GM19468 (cell line): Measurements from ENCODE around the gene ADAMTS1.

Source experiments
- ATAC-seq: cut with Tn5 transposase; IDR thresholded peaks from one replicate; pipeline ENCODE4 v1.9.1; 2021; ENCODE audit warnings: mild to moderate bottlenecking, moderate library complexity, moderate number of reproducible peaks; ENCODE audit not compliant: unreplicated experiment; ENCODE audit errors: extremely low read depth

ADAMTS1 gene

DNA sequence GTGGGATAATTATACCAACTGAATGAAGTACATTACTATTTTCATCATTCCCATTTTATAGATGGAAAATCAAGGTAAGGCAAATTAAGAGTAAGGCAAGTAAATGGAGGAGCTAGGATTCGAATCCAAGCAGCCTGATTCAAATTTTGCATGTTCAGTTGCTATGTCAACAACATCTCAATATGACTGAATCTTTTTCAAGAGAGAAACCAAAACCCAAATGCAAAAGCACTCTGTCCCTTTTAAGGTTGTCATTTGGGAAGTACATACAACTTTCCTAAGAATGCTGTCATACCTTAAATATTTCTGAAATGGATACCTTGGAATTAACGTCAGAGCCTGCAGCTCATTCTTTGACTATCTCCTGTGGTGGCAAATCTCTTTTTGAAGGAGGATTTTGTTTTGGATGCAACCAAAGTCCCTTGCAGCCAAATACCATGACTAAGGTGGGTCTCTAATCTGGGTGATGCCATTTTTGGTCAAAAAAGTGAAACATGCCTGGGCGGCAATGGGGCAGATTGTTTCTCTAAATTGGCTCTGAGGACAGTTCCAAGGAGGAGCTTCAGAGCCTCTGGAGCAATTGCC, 25.4 kb downstream of the ADAMTS1 start:
- ATAC-seq = no peak

GRCh38 chr21:26818906-26819305, 26.3 kb downstream of the ADAMTS1 start:
- ATAC-seq = no peak

DNA sequence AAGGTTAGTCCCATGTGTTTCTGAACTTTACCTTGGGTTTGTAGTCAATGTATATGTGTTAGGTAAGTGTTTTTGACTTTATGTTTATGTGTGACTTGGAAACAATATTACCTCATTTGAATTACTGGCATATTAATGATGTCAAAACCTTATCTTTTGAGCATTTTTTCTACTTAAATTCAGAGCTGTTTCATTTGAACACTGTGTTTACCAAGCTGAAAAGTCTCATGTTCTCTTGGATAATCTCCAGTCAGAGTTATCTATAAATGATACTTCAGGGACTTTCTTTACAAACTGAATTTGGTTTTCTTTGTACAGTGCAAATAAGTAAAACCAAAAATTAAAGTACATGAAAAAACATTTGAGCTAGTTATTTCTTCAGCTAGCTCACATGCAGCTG, 30.0 kb downstream of the ADAMTS1 start:
- ATAC-seq = no peak

GRCh38 chr21:26814386-26814785, 30.8 kb downstream of the ADAMTS1 start:
- ATAC-seq = no peak

DNA sequence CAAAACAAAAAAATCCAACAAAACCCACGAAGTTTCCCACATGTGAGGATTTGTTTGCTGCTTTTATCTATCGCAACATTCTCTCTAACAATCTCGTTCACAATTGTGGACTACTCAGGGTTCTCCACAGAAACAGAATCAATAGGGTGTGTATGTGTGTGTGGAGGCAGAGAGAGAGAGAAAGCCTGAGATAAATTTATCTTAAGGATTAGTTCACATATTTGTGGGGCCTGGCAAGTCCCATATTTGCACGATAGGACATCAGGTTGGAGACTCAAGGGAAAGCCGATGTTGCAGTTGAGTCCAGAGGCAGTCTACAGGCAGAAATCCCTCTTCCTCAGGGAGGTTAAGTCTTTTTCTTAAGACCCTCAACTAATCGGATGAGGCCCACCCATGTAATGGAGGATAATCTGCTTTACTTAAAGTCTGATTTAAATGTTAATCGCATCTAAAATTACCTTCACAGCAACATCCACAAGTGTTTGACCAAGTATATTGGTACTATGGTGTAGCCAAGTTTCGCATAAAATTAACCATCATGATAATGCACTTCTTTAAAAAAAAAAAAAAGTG, 31.7 kb downstream of the ADAMTS1 start:
- no peak for ATAC-seq

DNA sequence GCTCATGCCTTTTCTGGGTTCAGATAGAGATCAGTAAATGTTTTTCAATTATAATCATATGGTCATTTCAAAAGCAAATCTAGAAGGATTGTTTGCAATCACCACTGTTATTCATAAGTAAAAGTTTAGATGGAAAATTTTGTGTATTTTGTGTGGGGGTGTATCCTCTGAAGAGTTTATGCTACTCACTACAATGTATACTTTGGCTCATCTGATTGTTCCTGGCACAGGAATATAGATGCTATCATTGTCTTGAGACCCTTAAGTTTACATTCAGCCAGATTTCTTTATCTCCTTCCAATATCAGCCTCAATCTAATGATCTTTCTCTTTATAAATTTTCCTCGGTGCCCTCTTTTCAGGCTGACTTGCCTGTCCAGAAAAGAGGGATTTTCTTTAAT, 33.0 kb downstream of the ADAMTS1 start:
- ATAC-seq = no peak

DNA sequence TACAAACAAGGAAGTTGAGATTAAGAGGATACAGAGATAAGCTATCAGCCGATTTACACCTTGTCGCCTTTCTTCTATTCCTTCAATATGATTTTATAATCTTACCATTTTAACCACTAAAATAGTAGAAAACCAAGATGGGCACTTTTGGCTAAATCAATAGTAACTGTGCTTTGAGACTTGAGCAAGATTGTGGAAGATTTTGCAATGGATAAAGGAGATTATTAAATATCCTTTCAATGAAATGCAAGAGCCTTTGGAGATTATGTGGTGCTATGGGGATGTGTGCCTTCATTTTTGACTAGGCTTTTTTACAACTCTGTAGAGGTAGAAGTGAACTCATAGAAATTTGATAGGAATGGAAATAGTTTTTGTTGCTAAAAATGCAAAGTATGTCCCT, 33.7 kb downstream of the ADAMTS1 start:
- no peak for ATAC-seq

DNA sequence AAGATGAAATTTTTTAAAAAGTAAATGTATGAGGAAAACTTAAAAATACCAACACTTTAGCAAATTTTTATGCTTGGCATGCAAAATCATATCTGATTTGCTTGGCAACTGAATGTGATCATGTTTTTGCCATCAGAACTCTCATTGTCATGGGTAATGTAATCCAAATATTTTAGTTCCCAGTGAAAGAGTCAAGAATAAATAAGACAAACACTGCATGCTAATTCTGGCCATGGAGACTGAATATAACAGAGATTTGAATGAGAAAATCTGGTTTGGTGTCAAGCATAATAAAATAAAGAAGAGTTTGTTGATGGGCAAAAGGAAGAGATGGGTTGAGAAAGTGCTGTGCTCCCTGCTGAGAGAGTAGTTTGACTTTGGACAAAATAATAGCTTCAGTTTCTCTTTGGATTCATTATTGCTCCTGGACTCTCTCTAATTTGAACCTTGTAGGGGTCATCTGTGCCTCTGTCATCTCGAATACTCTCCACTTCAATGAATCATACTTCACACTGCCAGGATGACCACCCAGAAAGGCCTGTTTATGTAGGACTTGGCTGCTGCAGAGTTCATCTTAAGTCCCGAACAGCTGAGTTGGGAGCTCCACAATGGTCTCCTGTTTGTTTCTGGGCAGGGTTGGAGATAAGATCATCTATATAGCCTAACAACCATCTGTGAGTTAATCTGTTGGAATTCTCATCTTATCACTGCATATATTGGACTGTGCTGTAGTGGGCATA, 34.4 kb downstream of the ADAMTS1 start:
- no peak for ATAC-seq

DNA sequence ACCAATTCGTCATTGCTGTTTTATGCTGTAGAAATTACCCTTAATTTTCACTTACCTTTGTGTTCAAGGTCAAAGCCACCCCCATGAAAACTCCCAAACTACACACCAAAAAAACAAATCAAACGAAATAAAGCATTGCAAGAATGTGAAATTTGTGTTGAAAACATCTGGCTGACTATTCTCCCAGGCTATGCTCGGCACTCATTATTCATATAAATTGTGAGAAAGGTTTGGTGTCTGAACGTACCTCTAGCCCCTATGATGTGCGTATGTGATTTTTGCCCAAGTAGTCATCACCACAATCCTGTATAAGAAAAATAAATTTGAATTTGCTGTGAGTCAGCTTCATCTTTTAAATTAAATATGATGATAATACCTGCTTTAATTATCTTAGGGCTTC, 34.9 kb downstream of the ADAMTS1 start:
- no peak for ATAC-seq

GRCh38 chr21:26809745-26810144, 35.5 kb downstream of the ADAMTS1 start:
- ATAC-seq = no peak

DNA sequence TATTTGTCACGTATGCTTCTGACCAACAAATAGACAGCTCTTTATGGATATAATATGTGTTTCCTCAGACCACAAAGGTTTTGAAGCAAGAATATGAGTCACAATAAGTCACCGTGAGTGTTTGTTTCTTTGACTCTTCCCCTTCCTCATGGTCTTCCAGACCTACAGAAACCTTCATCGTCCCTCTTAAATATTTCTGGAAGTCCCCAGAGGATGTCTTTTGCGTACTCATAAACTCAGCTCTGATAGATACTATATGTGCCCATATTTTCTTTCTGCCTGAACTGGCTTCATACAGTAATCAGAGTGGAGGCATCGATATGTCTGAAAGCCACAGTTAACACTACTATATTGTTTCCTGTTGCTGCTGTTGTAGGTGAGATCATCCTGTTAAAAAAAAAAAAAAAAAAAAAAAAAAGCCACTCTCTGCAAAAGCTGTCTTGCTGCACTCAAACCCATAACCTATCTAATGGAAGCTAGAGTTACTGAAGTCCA, 38.4 kb downstream of the ADAMTS1 start:
- no peak for ATAC-seq

- no peak for ATAC-seq
Observed at GRCh38 chr21:26804895-26805609, 40.2 kb downstream of the ADAMTS1 start.

GRCh38 chr21:26801498-26801897, 43.7 kb downstream of the ADAMTS1 start:
- no peak for ATAC-seq

GRCh38 chr21:26800970-26801431, 44.2 kb downstream of the ADAMTS1 start:
- no peak for ATAC-seq

GRCh38 chr21:26800455-26800854, 44.8 kb downstream of the ADAMTS1 start:
- no peak for ATAC-seq

- no peak for ATAC-seq
Observed at GRCh38 chr21:26800001-26800400, 45.2 kb downstream of the ADAMTS1 start.

DNA sequence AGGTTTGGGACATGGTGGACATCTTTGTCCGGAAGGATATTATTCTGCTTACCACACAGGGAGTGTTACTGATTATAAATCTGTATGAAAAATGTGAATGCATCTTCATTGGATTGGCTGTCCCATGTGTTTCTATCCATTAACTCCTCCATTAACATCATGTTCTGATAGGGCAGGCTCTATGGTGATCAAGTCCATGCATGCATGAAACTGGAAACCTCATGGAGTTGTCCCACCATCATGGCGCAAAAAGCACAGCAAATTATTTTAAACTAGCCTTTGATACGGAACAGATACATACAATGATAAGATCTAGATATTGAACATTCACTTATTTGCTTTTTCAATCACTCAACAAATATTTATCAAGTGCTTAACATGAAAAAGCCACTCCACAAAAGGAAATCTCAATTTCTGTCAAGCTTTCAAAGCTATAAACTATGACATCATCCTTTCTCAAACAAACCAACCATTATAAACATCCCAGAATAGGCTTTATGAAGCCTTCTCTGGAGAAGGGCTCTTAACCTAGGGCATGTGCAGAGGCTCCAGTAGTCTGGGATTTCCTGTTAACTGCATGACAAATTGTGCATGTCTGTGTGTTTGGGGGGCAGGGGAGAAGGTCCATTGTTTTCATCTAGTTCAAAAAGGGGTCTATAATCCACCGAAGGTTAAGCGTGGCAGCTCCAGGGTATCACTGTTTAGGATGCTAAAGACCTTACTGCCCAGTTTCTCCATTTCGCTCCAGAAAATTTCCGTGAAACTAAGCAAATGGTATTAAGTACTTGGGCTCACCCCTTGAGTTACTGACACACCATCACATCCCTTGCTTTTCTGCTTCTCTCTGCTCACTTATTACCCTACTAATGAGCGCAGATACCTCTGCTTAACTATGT, 46.1 kb downstream of the ADAMTS1 start:
- ATAC-seq = no peak

DNA sequence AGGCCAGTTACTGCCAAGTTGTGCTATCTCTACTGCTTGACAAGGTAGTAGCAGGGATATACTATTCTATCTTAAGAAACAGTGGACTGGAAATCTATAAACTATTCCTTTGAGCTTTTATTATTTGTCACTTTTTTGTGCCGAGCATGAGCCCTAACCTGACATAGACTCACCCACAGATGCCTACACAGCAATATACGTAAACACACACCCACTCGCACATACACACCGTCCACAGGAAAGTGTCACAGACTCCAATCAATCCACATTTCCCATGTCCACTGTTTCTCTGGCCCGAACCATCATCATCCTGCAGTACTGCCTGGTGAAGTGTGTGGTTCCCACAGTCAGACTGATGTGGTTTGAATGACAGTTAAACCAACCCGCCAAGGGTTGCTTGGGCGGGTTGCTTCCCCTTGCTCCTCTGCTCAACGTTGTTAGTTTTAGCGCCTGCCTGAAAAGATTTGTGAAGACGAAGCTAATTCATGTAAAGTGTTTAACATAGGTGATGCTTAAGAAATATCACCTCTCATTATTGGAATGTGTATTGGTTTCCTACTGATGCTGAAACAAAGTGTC, 47.2 kb downstream of the ADAMTS1 start:
- ATAC-seq = no peak

GRCh38 chr21:26795866-26796329, 49.3 kb downstream of the ADAMTS1 start:
- ATAC-seq = no peak
